ENCODE measurements around the gene ZNF333. TPM values are rescaled to one million over a fixed set of nuclear protein-coding genes. Genes with fewer than 3 reads are reported as not detected.

ZNF333 gene
- total and polyA plus RNA-seq, 2 of the 4 experiments (the other 2 are of a cell fraction), result 9.8 to 15.1 TPM

DNA sequence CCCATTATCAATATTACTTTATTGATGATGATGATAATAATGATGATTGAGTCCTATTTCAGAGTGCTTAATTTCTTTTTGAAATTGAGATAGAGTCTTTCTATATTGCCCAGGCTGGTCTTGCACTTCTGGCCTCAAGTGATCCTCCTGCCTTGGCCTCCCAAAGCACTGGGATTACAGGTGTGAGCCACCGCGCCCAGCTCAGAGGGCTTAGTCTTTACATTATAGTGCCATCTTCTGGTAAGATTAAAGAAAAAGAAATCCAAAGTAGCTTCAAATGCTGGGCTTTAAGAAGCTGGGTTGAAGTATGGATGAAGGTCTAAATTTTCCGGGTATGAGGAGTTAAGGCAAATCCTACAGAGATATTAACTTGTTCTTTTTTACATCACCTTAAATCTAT lies 3.4 kb upstream of the ZNF333 start:
- H2AK5ac ChIP-seq (ENCODE audit: low read depth, low read length), result no peak overlapping the region
- no peak overlapping the region for H2BK15ac ChIP-seq (ENCODE audit: low read depth, low read length)
- H3K14ac ChIP-seq (replicated peaks; ENCODE audit: low read depth, low read length), result no peak overlapping the region
- in situ Hi-C loops (cut with MboI; ENCODE audit: low sequenced_read_pairs), result loop anchor here (5.0 kb wide), 1 partner anchor 114 kb away; the partner anchor contains the start of gene NDUFB7
- H3K9me1 ChIP-seq (ENCODE audit: insufficient read depth, low read length), result no peaks in the 10 kb centered on the region
- peak; percentile 29 for TF ChIP-seq RAD21 (IDR thresholded peaks at IDR 0.05; ENCODE audit: low read length)
- no peak for TF ChIP-seq MXI1 (IDR thresholded peaks at IDR 0.05; ENCODE audit: borderline replicate concordance, low read depth, low read length)
- TF ChIP-seq, protein P1, sequence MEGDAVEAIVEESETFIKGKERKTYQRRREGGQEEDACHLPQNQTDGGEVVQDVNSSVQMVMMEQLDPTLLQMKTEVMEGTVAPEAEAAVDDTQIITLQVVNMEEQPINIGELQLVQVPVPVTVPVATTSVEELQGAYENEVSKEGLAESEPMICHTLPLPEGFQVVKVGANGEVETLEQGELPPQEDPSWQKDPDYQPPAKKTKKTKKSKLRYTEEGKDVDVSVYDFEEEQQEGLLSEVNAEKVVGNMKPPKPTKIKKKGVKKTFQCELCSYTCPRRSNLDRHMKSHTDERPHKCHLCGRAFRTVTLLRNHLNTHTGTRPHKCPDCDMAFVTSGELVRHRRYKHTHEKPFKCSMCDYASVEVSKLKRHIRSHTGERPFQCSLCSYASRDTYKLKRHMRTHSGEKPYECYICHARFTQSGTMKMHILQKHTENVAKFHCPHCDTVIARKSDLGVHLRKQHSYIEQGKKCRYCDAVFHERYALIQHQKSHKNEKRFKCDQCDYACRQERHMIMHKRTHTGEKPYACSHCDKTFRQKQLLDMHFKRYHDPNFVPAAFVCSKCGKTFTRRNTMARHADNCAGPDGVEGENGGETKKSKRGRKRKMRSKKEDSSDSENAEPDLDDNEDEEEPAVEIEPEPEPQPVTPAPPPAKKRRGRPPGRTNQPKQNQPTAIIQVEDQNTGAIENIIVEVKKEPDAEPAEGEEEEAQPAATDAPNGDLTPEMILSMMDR (conservative IDR thresholded peaks at IDR 0.05; ENCODE audit: low read depth, low read length), result peak; percentile 31; the same call in 1 of the 2 replicates
- no peak for TF ChIP-seq CHD1 (IDR thresholded peaks at IDR 0.05; ENCODE audit: low read depth, low read length)
- no peak for TF ChIP-seq SMC3 (IDR thresholded peaks at IDR 0.05; ENCODE audit: low read depth, low read length)
- no peak for TF ChIP-seq BHLHE40 (IDR thresholded peaks at IDR 0.05; ENCODE audit: low read depth, low read length)
- no peak overlapping the region for H4K8ac ChIP-seq (ENCODE audit: low read depth in 2 of 2, low read length in 2 of 2)
- no peak overlapping the region for H3K18ac ChIP-seq (ENCODE audit: low read depth, low read length)
- POLR2A ChIA-PET (ENCODE audit: unreplicated experiment), result no interaction called here
- no peaks in the 10 kb centered on the region for H3K9me3 ChIP-seq (ENCODE audit: control insufficient read depth, insufficient read depth, low read length)
- no peak overlapping the region for H4K91ac ChIP-seq (ENCODE audit: insufficient read depth, low read depth, low read length)
- DNase-seq, result peak; percentile 9
- no peak overlapping the region for H3K9ac ChIP-seq (ENCODE audit: low read depth, low read length)
- CTCF ChIA-PET, result interaction anchor here (0.5 to 2.6 kb wide), 8 partner anchors 10 to 117 kb away, joined by 3 to 32 read pairs (median 4); partner anchors contain the start of gene NDUFB7
- H3K4ac ChIP-seq (ENCODE audit: low read depth, low read length), result no peak overlapping the region
- H3K27ac ChIP-seq (ENCODE audit: insufficient read depth, low read length), result no peak overlapping the region
- H3K23ac ChIP-seq (ENCODE audit: low read depth, low read length), result no peak overlapping the region
- no peak overlapping the region for H2AFZ ChIP-seq (replicated peaks; ENCODE audit: low read length, poor library complexity)
- H3K27me3 ChIP-seq (ENCODE audit: control insufficient read depth, insufficient read depth, low read length), result no peaks in the 10 kb centered on the region
- no peaks in the 10 kb centered on the region for H3K4me1 ChIP-seq (ENCODE audit: control insufficient read depth, insufficient read depth, low read length)
- no peak overlapping the region for H2BK5ac ChIP-seq (ENCODE audit: low read depth, low read length, poor library complexity, severe bottlenecking)
- no peak overlapping the region for H2AK9ac ChIP-seq (replicated peaks; ENCODE audit: low read depth, low read length, poor library complexity)
- peaks cover 4 to 5% of the 10 kb centered on the region in 2 experiments; a peak in 3 of 4 replicates for H3K79me1 ChIP-seq (ENCODE audit: low read depth in 1 of 2, low read length in 2 of 2)
- no peak overlapping the region for H3K4me3 ChIP-seq (ENCODE audit: insufficient read depth, low read depth, low read length)
- H3K56ac ChIP-seq (ENCODE audit: extremely low read depth, insufficient read depth, low read length), result no peak overlapping the region
- no peak overlapping the region for H2BK120ac ChIP-seq (ENCODE audit: low read depth, low read length)
- no CpG with 5 or more reads among the region's 3 CpGs for WGBS, 2 experiments (ENCODE audit: extremely low coverage in 2 of 2, insufficient read length in 1 of 2)
- H2BK20ac ChIP-seq (ENCODE audit: low read depth, low read length), result no peak overlapping the region
- intact Hi-C loops (cut with micrococcal nuclease), result loop anchor here (1.0 kb wide), 1 partner anchor 112 kb away; no protein-coding TSS in a partner anchor
- H4K5ac ChIP-seq (ENCODE audit: low read depth, low read length), result no peak overlapping the region
- no peak overlapping the region for H3K4me2 ChIP-seq (ENCODE audit: low read depth, low read length)
- ATAC-seq (ENCODE audit: low read depth), result no peak
- H3K36me3 ChIP-seq (ENCODE audit: control insufficient read depth, insufficient read depth, low read length), result no peaks in the 10 kb centered on the region
- no TSS peak for BruUV-seq (replicated peaks)
- no peaks in the 10 kb centered on the region for H4K20me1 ChIP-seq (ENCODE audit: insufficient read depth, low read length)
- dilution Hi-C loops (cut with HindIII; ENCODE audit: low sequenced_read_pairs, unreplicated experiment), result no loop called here

Data from IMR-90 (cell line).